ENCODE data around the gene PABPN1.
"Not testable (repeated sequence)": the region's sequence is repeated elsewhere in the genome, so short reads cannot be mapped to it uniquely, and the experiment has no call there.

PABPN1 gene

GRCh38 chr14:23301288-23301968 lies 19.8 kb upstream of the PABPN1 start:
- DNase-seq (ENCODE audit: low read depth in 2 of 2), result peak; percentile 92 to 95

- no peak for DNase-seq (ENCODE audit: low read depth in 2 of 2)
These were observed 19.3 kb upstream of the PABPN1 start for GRCh38 chr14:23301969-23302289.

GRCh38 chr14:23302290-23303225 lies 18.7 kb upstream of the PABPN1 start, which contains the start of gene PPP1R3E:
Gene PPP1R3E, minus strand, starts transcription at chr14:23302859. Its CDS starts 283 bp downstream, at chr14:23302576.
- peak; percentile 72 to 88 for DNase-seq (ENCODE audit: low read depth in 2 of 2)

- no peak for DNase-seq (ENCODE audit: low read depth in 2 of 2)
These were observed 14.7 kb upstream of the PABPN1 start, which contains the start of gene BCL2L2 for GRCh38 chr14:23306412-23307145. Gene BCL2L2, plus strand, starts transcription at chr14:23306833. Its CDS starts 935 bp downstream, at chr14:23307768.

GRCh38 chr14:23307146-23307530 lies 14.1 kb upstream of the PABPN1 start:
- no peak for DNase-seq (ENCODE audit: low read depth in 2 of 2)

GRCh38 chr14:23307687-23308644 lies 13.3 kb upstream of the PABPN1 start:
- DNase-seq (ENCODE audit: low read depth in 2 of 2), result no peak

GRCh38 chr14:23308721-23309445 lies 12.4 kb upstream of the PABPN1 start:
- no peak for DNase-seq (ENCODE audit: low read depth in 2 of 2)

GRCh38 chr14:23310546-23310945 lies 10.7 kb upstream of the PABPN1 start:
- DNase-seq (ENCODE audit: low read depth in 2 of 2), result no peak

- DNase-seq (ENCODE audit: low read depth in 2 of 2), result no peak
These were observed 5.0 kb upstream of the PABPN1 start for GRCh38 chr14:23316300-23316699.

GRCh38 chr14:23319746-23320583 lies 1.3 kb upstream of the PABPN1 start:
- DNase-seq (ENCODE audit: low read depth in 2 of 2), result no peak

GRCh38 chr14:23321572-23322547 lies 603 bp downstream of the PABPN1 start:
- DNase-seq (ENCODE audit: low read depth in 2 of 2), result peak; percentile 35 to 45

- DNase-seq (ENCODE audit: low read depth in 2 of 2), result no peak
These were observed 1.6 kb downstream of the PABPN1 start for GRCh38 chr14:23322568-23323517.

- DNase-seq (ENCODE audit: low read depth in 2 of 2), result no peak
These were observed 2.7 kb downstream of the PABPN1 start for GRCh38 chr14:23323838-23324454.

GRCh38 chr14:23324455-23324846 lies 3.2 kb downstream of the PABPN1 start:
- DNase-seq (ENCODE audit: low read depth in 2 of 2), result no peak

- DNase-seq (ENCODE audit: low read depth in 2 of 2), result no peak
These were observed 3.7 kb downstream of the PABPN1 start for GRCh38 chr14:23324993-23325392.

- not testable (repeated sequence) for DNase-seq (ENCODE audit: low read depth in 2 of 2)
These were observed 4.5 kb downstream of the PABPN1 start for GRCh38 chr14:23325746-23326145.

All from stimulated activated CD4-positive, alpha-beta T cell treated with anti-CD3 and anti-CD28 coated beads, Interleukin-12 subunit alpha, Interleukin-12 subunit beta, amount 100 ng/mL, for 24 hours (primary cell).